ENCODE measurements around the gene PNMA3. TPM values are rescaled to one million over a fixed set of nuclear protein-coding genes. Genes with fewer than 3 reads are reported as not detected.

PNMA3 gene
- total RNA-seq, 2 donors from 2014 or later, result 5.4 to 7.4 TPM

GRCh38 chrX:153032397-153033118 lies 23.7 kb upstream of the PNMA3 start:
- Histone ChIP-seq H3K27me3 (ENCODE audit: control insufficient read depth, insufficient read depth, low read length, poor library complexity, severe bottlenecking) (no peaks in the 10 kb centered on the region), H3K4me1 (ENCODE audit: control insufficient read depth, insufficient read depth, low read length) (no peaks in the 10 kb centered on the region), H3K36me3 (ENCODE audit: control insufficient read depth, insufficient read depth, low read length) (no peaks in the 10 kb centered on the region), H3K27ac (ENCODE audit: low read depth, low read length) (no peak overlapping the region), H3K9me3 (ENCODE audit: control insufficient read depth, low read length) (no peaks in the 10 kb centered on the region), H3K9ac (ENCODE audit: extremely low read depth, low read length, poor library complexity, severe bottlenecking) (no peak overlapping the region), H3K4me3 (ENCODE audit: low read length) (no peak overlapping the region)
- Mint-ChIP-seq H3K4me1 (no peaks in the 10 kb centered on the region), H3K9me3 (peaks cover 65% of the 10 kb centered on the region), H3K27me3 (ENCODE audit: insufficient read depth) (peaks cover 22% of the 10 kb centered on the region), H3K4me3 (no peak overlapping the region), H3K27ac (no peak overlapping the region), H3K36me3 (ENCODE audit: low read depth) (no peaks in the 10 kb centered on the region)
- DNase-seq, result peak; percentile 91
- 32 to 100% methylated on average over 1 to 61 of the region's 64 CpGs for WGBS, 2 experiments (ENCODE audit: insufficient coverage in 1 of 2, insufficient read length in 1 of 2)
- TF ChIP-seq CTCF (conservative IDR thresholded peaks at IDR 0.05), result peak; percentile 85

GRCh38 chrX:153049093-153049492 lies 7.2 kb upstream of the PNMA3 start:
- Histone ChIP-seq H3K9me3 (ENCODE audit: control insufficient read depth, low read length) (peaks cover 18% of the 10 kb centered on the region), H3K4me3 (ENCODE audit: low read length) (no peak overlapping the region), H3K9ac (ENCODE audit: extremely low read depth, low read length, poor library complexity, severe bottlenecking) (no peak overlapping the region), H3K27ac (ENCODE audit: low read depth, low read length) (no peak overlapping the region), H3K4me1 (ENCODE audit: control insufficient read depth, insufficient read depth, low read length) (no peaks in the 10 kb centered on the region), H3K36me3 (ENCODE audit: control insufficient read depth, insufficient read depth, low read length) (no peaks in the 10 kb centered on the region), H3K27me3 (ENCODE audit: control insufficient read depth, insufficient read depth, low read length, poor library complexity, severe bottlenecking) (peaks cover 7% of the 10 kb centered on the region)
- no peaks in the 10 kb centered on the region for H3K4me1 Mint-ChIP-seq
- TF ChIP-seq CTCF (conservative IDR thresholded peaks at IDR 0.05), result no peak
- peaks cover 14% of the 10 kb centered on the region for H3K27me3 Mint-ChIP-seq (ENCODE audit: insufficient read depth)
- no peak for DNase-seq
- peaks cover 92% of the 10 kb centered on the region for H3K9me3 Mint-ChIP-seq
- H3K36me3 Mint-ChIP-seq (ENCODE audit: low read depth), result no peaks in the 10 kb centered on the region
- no peak overlapping the region for H3K4me3 Mint-ChIP-seq
- no peak overlapping the region for H3K27ac Mint-ChIP-seq
- whole genome bisulfite sequencing, 2 experiments (ENCODE audit: insufficient coverage in 1 of 2, insufficient read length in 1 of 2), result 87% methylated on average over 2 of the region's 2 CpGs; no CpG with 5 or more reads in 1 of the 2 experiments

- peak; percentile 24 for TF ChIP-seq CTCF (conservative IDR thresholded peaks at IDR 0.05)
- H3K9ac ChIP-seq (ENCODE audit: extremely low read depth, low read length, poor library complexity, severe bottlenecking), result no peak overlapping the region
- no peaks in the 10 kb centered on the region for H3K36me3 ChIP-seq (ENCODE audit: control insufficient read depth, insufficient read depth, low read length)
- H3K4me1 ChIP-seq (ENCODE audit: control insufficient read depth, insufficient read depth, low read length), result no peaks in the 10 kb centered on the region
- H3K4me3 ChIP-seq (ENCODE audit: low read length), result no peak overlapping the region
- peaks cover 33% of the 10 kb centered on the region for H3K27me3 ChIP-seq (ENCODE audit: control insufficient read depth, insufficient read depth, low read length, poor library complexity, severe bottlenecking)
- H3K27ac ChIP-seq (ENCODE audit: low read depth, low read length), result no peak overlapping the region
- no peak for DNase-seq
- Mint-ChIP-seq H3K4me3 (no peak overlapping the region), H3K36me3 (ENCODE audit: low read depth) (no peaks in the 10 kb centered on the region), H3K27ac (no peak overlapping the region), H3K9me3 (peaks cover 79% of the 10 kb centered on the region), H3K4me1 (peaks cover 2% of the 10 kb centered on the region), H3K27me3 (ENCODE audit: insufficient read depth) (peaks cover 36% of the 10 kb centered on the region)
- H3K9me3 ChIP-seq (ENCODE audit: control insufficient read depth, low read length), result peaks cover 10% of the 10 kb centered on the region
- WGBS, 2 experiments (ENCODE audit: insufficient coverage in 1 of 2, insufficient read length in 1 of 2), result 50% methylated on average over 1 of the region's 1 CpG; no CpG with 5 or more reads in 1 of the 2 experiments
Observed at GRCh38 chrX:153052534-153052933, 3.7 kb upstream of the PNMA3 start.

Data from endodermal cell (in vitro differentiated cells).